Stimulated activated effector memory CD8-positive, alpha-beta T cell treated with anti-CD3 and anti-CD28 coated beads, Interleukin-12 subunit alpha, Interleukin-12 subunit beta, amount 100 ng/mL, for 72 hours (primary cell): ENCODE measurements around the gene PCDHGB1.
"Not testable (repeated sequence)": the region's sequence is repeated elsewhere in the genome, so short reads cannot be mapped to it uniquely, and the experiment has no call there.

Source experiments
- ATAC-seq: fragments of 150-1000 bp; cut with Tn5 transposase; 2 replicates; pipeline ENCODE4 v1.10.0; 2021
- DNase-seq, 2 donors: peaks; one replicate each; pipeline ENCODE4 v3.0.0; 2021 to 2022; ENCODE audit warnings: low spot score in 2 of 2
- H3K27ac Mint-ChIP-seq: one replicate; pipeline ENCODE4 v1.8.0; 2022; ENCODE audit warnings: mild to moderate bottlenecking, mixed read lengths
- H3K36me3 Mint-ChIP-seq: one replicate; pipeline ENCODE4 v1.8.0; 2022; ENCODE audit warnings: mild to moderate bottlenecking, mixed read lengths
- H3K4me1 Mint-ChIP-seq: one replicate; pipeline ENCODE4 v1.8.0; 2022; ENCODE audit warnings: mixed read lengths
- H3K4me3 Mint-ChIP-seq: one replicate; pipeline ENCODE4 v1.8.0; 2022; ENCODE audit warnings: mild to moderate bottlenecking, mixed read lengths
- H3K9me3 Mint-ChIP-seq: one replicate; pipeline ENCODE4 v1.8.0; 2022; ENCODE audit warnings: mixed read lengths

The PCDHGB1 gene

DNA sequence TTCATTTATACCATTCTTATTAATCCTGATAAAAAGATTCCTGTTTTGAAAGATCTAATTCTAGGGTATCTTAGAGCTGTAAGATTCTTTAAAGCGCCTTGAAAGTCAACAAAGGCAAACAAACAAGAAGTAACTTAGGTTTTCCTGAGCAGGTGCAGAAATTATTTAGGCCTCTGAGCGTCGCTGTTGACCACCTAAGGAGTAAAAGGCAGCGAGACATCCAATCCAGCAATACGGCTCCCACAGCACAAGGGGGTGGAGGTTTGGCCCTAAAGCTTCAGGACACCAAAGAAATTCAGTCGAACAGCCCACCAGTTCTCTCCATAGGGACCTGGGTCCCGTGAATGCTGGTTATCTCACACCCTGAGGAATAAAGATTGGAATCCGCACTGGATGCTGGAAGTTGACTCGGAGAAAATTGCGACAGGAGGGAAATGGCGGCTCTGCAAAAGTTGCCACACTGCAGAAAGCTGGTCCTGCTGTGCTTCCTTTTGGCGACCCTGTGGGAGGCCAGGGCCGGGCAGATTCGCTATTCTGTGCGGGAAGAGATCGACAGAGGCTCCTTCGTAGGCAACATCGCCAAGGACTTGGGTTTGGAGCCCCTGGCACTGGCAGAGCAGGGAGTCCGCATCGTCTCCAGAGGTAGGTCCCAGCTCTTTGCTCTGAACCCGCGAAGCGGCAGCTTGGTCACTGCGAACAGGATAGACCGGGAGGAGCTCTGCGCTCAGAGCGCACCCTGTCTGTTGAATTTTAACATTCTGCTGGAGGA, 11.2 kb upstream of the PCDHGB1 start, which contains the start of gene PCDHGA2:
Gene PCDHGA2, plus strand, starts transcription at position 223 of the 769 bp plus-strand sequence.
- Mint-ChIP-seq H3K4me1 (no peaks in the 10 kb centered on the region), H3K9me3 (peaks cover 32% of the 10 kb centered on the region), H3K36me3 (no peaks in the 10 kb centered on the region), H3K4me3 (no peak within 1 kb of the TSS), H3K27ac (no peak within 1 kb of the TSS)
- DNase-seq (no peak), ATAC-seq (no peak)

DNA sequence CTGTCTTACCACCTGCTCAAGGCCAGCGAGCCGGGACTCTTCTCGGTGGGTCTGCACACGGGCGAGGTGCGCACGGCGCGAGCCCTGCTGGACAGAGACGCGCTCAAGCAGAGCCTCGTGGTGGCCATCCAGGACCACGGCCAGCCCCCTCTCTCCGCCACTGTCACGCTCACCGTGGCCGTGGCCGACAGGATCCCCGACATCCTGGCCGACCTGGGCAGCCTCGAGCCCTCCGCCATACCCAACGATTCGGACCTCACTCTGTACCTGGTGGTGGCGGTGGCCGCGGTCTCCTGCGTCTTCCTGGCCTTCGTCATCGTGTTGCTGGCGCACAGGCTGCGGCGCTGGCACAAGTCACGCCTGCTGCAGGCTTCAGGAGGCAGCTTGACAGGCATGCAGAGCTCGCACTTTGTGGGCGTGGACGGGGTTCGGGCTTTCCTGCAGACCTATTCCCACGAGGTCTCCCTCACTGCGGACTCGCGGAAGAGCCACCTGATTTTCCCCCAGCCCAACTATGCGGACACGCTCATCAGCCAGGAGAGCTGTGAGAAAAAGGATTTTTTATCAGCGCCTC, 9.0 kb upstream of the PCDHGB1 start:
- not testable (repeated sequence) for H3K4me3 Mint-ChIP-seq, H3K36me3 Mint-ChIP-seq, H3K27ac Mint-ChIP-seq, ATAC-seq, DNase-seq, H3K4me1 Mint-ChIP-seq
- H3K9me3 Mint-ChIP-seq: peaks cover 20% of the 10 kb centered on the region

DNA sequence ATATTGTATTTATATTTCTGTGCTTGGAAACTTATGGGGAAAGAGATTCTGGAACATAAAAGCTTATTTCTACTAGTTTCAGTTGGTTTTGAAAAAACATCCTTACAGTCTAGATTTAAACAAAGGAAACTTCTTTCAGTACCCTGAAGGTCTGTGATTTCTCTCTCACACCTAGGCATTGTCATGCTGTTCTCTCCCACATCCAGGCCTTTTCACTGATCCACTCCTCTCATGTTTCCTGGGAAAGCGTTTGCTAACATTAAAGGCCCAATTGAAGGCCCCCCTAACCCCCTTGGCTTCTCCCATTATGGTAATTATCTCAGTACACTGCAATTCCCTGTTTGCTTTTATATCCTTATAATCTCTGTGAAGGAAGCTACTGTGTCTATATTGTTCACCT, 7.1 kb upstream of the PCDHGB1 start:
- peaks cover 20% of the 10 kb centered on the region for H3K9me3 Mint-ChIP-seq
- ATAC-seq (no peak), DNase-seq (no peak)
- no peaks in the 10 kb centered on the region for H3K36me3 Mint-ChIP-seq
- no peak overlapping the region for H3K4me3 Mint-ChIP-seq
- H3K27ac Mint-ChIP-seq: no peak overlapping the region
- H3K4me1 Mint-ChIP-seq: no peaks in the 10 kb centered on the region

GRCh38 chr5:141343242-141343952, 6.5 kb upstream of the PCDHGB1 start, which contains the start of gene PCDHGA3:
Gene PCDHGA3, plus strand, starts transcription at chr5:141343829. Its CDS starts 205 bp downstream, at chr5:141344034.
- Mint-ChIP-seq H3K27ac (no peak within 1 kb of the TSS), H3K9me3 (peaks cover 16% of the 10 kb centered on the region), H3K4me1 (no peaks in the 10 kb centered on the region), H3K4me3 (peak within 1 kb of the TSS; percentile 29), H3K36me3 (no peaks in the 10 kb centered on the region)
- ATAC-seq (no peak), DNase-seq (no peak)

- ATAC-seq: no peak
- Mint-ChIP-seq H3K4me3 (peak overlapping the region; percentile 29), H3K4me1 (no peaks in the 10 kb centered on the region), H3K27ac (no peak overlapping the region), H3K9me3 (peaks cover 14% of the 10 kb centered on the region), H3K36me3 (no peaks in the 10 kb centered on the region)
- DNase-seq: no peak
Measured at GRCh38 chr5:141343953-141344463, 5.9 kb upstream of the PCDHGB1 start.

DNA sequence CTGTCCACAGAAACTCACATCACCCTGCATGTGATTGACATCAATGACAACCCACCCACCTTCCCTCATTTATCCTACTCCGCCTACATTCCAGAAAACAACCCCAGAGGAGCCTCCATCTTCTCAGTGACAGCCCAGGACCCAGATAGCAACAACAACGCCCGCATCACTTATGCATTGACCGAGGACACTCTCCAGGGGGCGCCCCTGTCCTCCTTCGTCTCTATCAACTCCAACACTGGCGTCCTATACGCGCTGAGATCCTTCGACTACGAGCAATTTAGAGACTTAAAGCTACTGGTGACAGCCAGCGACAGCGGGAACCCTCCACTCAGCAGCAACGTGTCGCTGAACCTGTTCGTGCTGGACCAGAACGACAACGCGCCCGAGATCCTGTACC, 4.6 kb upstream of the PCDHGB1 start:
- Mint-ChIP-seq H3K36me3 (no peaks in the 10 kb centered on the region), H3K9me3 (peaks cover 13% of the 10 kb centered on the region), H3K4me1 (peaks cover 4% of the 10 kb centered on the region), H3K27ac (no peak overlapping the region), H3K4me3 (no peak overlapping the region)
- DNase-seq: no peak
- no peak for ATAC-seq

GRCh38 chr5:141346017-141346416, 3.9 kb upstream of the PCDHGB1 start:
- not testable (repeated sequence) for ATAC-seq, H3K4me3 Mint-ChIP-seq, H3K4me1 Mint-ChIP-seq, H3K36me3 Mint-ChIP-seq, DNase-seq, H3K27ac Mint-ChIP-seq
- peaks cover 12% of the 10 kb centered on the region for H3K9me3 Mint-ChIP-seq

GRCh38 chr5:141351591-141351990, 1.7 kb downstream of the PCDHGB1 start:
- DNase-seq: no peak
- no peak for ATAC-seq
- Mint-ChIP-seq H3K36me3 (no peaks in the 10 kb centered on the region), H3K27ac (no peak overlapping the region), H3K4me1 (peaks cover 6% of the 10 kb centered on the region), H3K4me3 (no peak overlapping the region), H3K9me3 (peaks cover 8% of the 10 kb centered on the region)

DNA sequence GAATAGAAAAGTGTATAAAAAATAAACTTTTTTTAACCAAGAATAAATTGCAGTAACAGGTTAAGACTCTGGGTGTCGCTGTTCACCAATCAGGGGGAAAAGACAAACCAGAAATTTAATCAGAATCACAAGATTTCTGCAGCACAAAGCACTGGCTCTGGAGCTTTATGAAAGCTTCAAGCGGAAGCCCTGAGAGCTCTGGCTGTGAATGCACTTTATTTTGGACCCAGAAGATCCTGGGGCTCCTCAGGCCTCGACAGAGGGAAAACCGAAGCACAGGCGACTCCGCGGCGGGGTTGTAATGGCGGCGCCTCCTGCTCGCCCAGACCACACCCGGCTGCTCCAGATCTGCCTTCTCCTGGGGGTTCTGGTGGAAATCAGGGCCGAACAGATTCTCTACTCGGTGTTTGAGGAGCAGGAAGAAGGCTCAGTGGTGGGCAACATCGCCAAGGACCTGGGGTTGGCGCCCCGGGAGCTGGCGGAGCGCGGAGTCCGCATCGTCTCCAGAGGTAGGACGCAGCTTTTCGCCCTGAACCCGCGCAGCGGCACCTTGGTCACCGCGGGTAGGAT, 5.1 kb downstream of the PCDHGB1 start, which contains the start of gene PCDHGA4:
Gene PCDHGA4, plus strand, starts transcription at position 122 of the 570 bp plus-strand sequence. Its CDS starts 87 bp downstream, at position 209.
- no peaks in the 10 kb centered on the region for H3K36me3 Mint-ChIP-seq
- DNase-seq (peak in 1 of 2 donors; percentile 45), ATAC-seq (no peak)
- H3K4me1 Mint-ChIP-seq: peaks cover 9% of the 10 kb centered on the region
- H3K4me3 Mint-ChIP-seq: peak within 1 kb of the TSS; percentile 39
- H3K9me3 Mint-ChIP-seq: peaks cover 6% of the 10 kb centered on the region
- no peak within 1 kb of the TSS for H3K27ac Mint-ChIP-seq

DNA sequence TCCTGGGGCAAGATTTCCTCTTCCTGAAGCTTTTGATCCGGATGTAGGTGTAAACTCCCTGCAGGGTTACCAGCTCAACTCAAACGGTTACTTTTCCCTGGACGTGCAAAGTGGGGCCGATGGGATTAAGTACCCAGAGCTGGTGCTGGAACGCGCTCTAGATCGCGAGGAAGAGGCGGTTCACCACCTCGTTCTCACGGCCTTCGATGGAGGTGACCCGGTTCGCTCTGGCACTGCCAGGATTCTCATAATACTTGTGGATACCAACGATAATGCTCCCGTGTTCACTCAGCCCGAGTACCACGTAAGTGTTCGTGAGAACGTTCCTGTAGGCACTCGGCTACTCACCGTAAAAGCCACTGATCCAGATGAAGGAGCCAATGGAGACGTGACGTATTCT, 5.7 kb downstream of the PCDHGB1 start:
- peaks cover 4% of the 10 kb centered on the region for H3K9me3 Mint-ChIP-seq
- DNase-seq: no peak
- H3K4me3 Mint-ChIP-seq: no peak overlapping the region
- H3K36me3 Mint-ChIP-seq: no peaks in the 10 kb centered on the region
- no peak overlapping the region for H3K27ac Mint-ChIP-seq
- no peak for ATAC-seq
- H3K4me1 Mint-ChIP-seq: peaks cover 6% of the 10 kb centered on the region

- no peak for ATAC-seq
- H3K4me3 Mint-ChIP-seq: no peak overlapping the region
- no peaks in the 10 kb centered on the region for H3K36me3 Mint-ChIP-seq
- no peak for DNase-seq
- H3K4me1 Mint-ChIP-seq: peaks cover 6% of the 10 kb centered on the region
- peaks cover 4% of the 10 kb centered on the region for H3K9me3 Mint-ChIP-seq
- no peak overlapping the region for H3K27ac Mint-ChIP-seq
Measured at GRCh38 chr5:141356133-141356532, 6.2 kb downstream of the PCDHGB1 start.

GRCh38 chr5:141356950-141357349, 7.1 kb downstream of the PCDHGB1 start:
- DNase-seq: no peak
- Mint-ChIP-seq H3K27ac (no peak overlapping the region), H3K4me3 (no peak overlapping the region), H3K4me1 (peaks cover 6% of the 10 kb centered on the region), H3K9me3 (peaks cover 7% of the 10 kb centered on the region), H3K36me3 (no peaks in the 10 kb centered on the region)
- ATAC-seq: no peak

DNA sequence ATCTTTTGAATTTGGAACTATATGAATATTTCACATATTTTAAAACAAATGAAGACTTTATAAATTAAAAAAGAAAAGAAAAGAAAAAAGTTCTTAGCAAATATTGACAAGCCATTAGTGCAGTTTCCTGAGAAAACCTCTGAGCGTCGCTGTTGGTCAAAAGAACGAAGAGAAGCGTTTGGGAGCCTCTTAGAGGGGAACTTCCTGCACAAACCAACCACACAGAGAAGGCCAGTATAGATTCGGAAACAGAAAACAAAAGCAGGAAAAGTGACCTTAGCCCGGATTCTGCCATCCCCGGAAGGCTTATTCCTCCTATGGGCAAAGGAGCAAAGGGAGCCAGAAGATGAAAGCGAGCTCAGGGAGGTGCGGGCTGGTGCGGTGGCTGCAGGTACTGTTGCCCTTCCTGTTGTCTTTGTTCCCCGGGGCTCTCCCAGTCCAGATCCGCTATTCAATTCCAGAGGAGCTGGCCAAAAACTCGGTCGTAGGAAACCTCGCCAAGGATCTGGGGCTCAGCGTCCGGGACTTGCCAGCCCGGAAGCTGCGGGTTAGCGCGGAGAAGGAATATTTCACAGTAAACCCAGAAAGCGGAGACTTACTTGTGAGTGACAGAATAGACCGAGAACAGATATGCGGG, 10.0 kb downstream of the PCDHGB1 start, which contains the start of gene PCDHGB2:
Gene PCDHGB2, plus strand, starts transcription at position 205 of the 637 bp plus-strand sequence. Its CDS starts 142 bp downstream, at position 347.
- Mint-ChIP-seq H3K4me3 (peak within 1 kb of the TSS; percentile 74), H3K4me1 (peaks cover 6% of the 10 kb centered on the region), H3K27ac (peak within 1 kb of the TSS; percentile 63), H3K36me3 (no peaks in the 10 kb centered on the region), H3K9me3 (peaks cover 10% of the 10 kb centered on the region)
- peak; percentile 28 for ATAC-seq
- no peak for DNase-seq

GRCh38 chr5:141360685-141361084, 10.8 kb downstream of the PCDHGB1 start:
- peaks cover 6% of the 10 kb centered on the region for H3K4me1 Mint-ChIP-seq
- H3K36me3 Mint-ChIP-seq: no peaks in the 10 kb centered on the region
- ATAC-seq: no peak
- no peak for DNase-seq
- H3K27ac Mint-ChIP-seq: no peak overlapping the region
- no peak overlapping the region for H3K4me3 Mint-ChIP-seq
- peaks cover 16% of the 10 kb centered on the region for H3K9me3 Mint-ChIP-seq
